ENCODE results near the gene RNF187. TPM values are rescaled to one million over a fixed set of nuclear protein-coding genes. Genes with fewer than 3 reads are reported as not detected.
"Not testable (repeated sequence)": the region's sequence is repeated elsewhere in the genome, so short reads cannot be mapped to it uniquely, and the experiment has no call there.

Gene RNF187
- total RNA-seq, 1 donor: 26.9 TPM

DNA sequence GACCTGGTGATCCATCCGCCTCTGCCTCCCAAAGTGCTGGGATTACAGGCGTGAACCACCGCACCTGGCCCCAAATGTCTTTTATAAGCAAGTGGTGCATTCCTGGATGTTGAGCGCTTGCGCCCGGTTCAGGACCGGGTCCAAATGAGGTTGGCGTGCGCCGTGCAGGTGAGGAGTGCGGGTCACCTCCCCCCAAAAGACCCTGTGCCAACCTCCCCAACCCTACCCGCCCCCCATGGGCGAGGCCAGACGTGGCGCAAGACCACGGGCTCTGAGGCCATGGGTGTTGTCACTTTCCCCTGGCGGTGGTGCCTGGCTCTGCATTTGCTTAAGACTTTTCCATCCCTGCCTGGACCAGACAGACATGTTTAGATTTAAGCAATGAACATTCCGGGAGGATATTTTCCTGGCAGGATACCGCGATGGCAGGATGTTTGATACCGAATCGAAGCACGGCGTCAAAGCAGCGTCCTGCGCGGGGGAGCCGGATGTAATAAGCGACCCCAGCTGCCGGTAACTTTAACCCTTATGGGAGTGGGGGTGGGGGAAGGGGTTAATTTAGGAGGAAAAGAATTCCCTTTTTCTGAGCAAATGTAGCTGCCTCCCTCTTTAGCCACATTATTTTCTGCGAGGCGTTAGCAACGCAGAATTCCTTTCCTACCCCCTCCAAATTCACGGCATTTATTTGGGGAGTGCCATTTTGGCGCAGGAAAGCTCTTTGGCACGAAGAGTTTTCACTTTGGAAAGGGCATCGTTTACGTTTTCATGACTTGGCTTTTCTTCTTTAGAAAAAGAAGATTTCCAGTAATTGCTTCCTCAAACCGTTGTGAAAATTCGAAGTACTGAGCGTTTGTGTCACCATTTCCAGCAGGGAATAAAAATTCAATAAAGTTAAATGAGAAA is 27.8 kb upstream of the RNF187 start:
- peak in 2 of 3 donors; percentile 68 to 73 for DNase-seq (ENCODE audit: low read depth in 2 of 3, low spot score in 2 of 3)

GRCh38 chr1:228460821-228461220 is 26.4 kb upstream of the RNF187 start:
- DNase-seq (ENCODE audit: low read depth in 2 of 3, low spot score in 2 of 3): no peak

DNA sequence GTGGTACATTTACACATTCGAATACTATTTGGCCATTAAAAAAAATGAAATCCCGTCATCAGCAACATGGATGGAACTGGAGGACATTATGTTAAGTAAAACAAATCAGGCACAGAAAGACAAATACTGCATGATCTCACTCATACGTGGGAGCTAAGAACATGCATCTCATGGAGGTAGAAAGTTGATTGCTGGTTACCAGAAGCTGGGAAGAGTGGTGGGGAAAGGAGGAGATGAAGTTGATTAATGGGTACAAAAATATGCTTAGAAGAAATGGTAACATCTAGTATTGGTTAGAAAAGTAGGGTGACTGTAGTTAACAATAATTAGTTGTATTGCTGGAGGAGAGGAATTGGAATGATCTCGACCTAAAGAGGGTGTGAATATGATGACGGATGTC is 24.6 kb upstream of the RNF187 start:
- DNase-seq (ENCODE audit: low read depth in 2 of 3, low spot score in 2 of 3): no peak

GRCh38 chr1:228463009-228463558 is 24.1 kb upstream of the RNF187 start:
- no peak for DNase-seq (ENCODE audit: low read depth in 2 of 3, low spot score in 2 of 3)

DNA sequence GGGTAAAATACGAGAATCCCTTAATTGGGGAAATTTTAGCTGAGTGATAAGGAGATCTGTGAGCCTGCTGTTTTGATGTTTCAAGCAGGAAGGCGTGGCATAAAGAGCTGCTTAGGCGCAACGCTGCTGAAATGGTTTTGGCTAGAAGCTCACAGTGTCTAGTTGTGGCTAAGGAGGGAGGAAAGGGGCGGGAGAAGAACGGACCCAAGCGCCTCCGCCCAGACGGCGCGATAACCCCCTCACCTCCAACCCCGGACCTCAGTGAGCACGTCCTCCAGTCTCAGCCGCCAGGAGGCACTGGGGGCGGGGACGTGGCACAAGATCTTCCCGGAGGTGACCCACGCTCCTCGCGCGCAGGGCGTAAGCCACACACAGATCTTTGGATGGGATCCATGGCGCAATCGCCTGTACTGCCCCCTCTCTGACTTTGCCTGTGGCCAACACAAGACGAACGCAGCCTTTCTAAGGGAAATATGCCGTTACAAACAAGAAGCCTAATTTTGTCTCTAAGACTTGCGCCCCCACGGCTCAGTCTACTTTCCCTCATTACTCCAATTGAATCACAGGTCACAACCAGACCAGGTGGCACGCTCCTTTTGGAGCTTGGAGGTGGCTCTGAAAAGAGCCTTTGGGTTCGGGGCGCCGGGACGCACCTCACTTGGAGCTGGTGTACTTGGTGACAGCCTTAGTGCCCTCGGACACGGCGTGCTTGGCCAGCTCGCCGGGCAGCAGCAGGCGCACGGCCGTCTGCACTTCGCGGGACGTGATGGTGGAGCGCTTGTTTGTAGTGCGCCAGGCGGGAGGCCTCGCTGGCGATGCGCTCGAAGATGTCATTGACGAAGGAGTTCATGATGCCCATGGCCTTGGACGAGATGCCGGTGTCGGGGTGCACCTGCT is 23.4 kb upstream of the RNF187 start:
- peak in 2 of 3 donors; percentile 58 to 66 for DNase-seq (ENCODE audit: low read depth in 2 of 3, low spot score in 2 of 3)

- DNase-seq (ENCODE audit: low read depth in 2 of 3, low spot score in 2 of 3): peak; percentile 69 to 91 (median 84)
These were observed 22.6 kb upstream of the RNF187 start for GRCh38 chr1:228464487-228464983.

DNA sequence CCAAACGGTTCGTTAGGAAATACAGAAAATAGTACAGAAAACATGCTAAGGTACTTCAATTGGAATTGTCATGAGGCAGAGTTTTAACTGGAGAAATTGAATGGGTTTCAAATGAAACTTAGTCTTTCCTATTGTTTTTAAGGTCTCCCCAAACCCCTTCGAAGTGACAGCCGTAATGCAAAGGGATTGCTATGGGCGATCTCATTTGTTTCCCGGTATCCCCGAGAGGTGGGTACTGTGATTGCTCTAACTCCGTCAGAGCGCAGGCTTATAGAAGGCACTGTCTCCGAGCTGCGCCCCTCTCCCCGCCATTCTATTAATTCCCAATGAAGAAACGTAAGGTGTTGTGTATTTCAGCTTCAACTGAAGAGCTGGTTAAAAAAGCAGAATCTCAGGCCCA is 22.0 kb upstream of the RNF187 start:
- no peak for DNase-seq (ENCODE audit: low read depth in 2 of 3, low spot score in 2 of 3)

- DNase-seq (ENCODE audit: low read depth in 2 of 3, low spot score in 2 of 3): no peak
These were observed 21.5 kb upstream of the RNF187 start for GRCh38 chr1:228465571-228466146.

DNA sequence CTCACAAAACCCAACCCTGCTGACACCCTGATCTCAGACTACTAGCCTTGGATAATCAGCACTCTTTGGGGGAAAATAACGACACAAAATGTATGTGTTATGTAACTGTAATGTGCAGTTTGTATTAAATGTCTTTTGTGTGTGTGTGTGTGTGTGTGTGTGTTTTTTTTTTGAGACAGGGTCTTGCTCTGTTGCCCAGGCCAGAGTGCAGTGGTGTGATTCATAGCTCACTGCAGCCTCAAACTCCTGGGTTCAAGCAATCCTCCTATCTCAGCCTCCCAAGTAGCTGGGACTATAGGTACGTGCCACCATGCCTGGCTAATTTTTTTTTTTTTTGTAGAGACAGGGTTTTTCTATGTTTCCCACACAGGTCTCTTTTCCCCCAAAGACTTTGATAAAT is 19.0 kb upstream of the RNF187 start:
- DNase-seq (ENCODE audit: low read depth in 2 of 3, low spot score in 2 of 3): not testable (repeated sequence)

- no peak for DNase-seq (ENCODE audit: low read depth in 2 of 3, low spot score in 2 of 3)
These were observed 17.6 kb upstream of the RNF187 start for GRCh38 chr1:228469413-228470162.

DNA sequence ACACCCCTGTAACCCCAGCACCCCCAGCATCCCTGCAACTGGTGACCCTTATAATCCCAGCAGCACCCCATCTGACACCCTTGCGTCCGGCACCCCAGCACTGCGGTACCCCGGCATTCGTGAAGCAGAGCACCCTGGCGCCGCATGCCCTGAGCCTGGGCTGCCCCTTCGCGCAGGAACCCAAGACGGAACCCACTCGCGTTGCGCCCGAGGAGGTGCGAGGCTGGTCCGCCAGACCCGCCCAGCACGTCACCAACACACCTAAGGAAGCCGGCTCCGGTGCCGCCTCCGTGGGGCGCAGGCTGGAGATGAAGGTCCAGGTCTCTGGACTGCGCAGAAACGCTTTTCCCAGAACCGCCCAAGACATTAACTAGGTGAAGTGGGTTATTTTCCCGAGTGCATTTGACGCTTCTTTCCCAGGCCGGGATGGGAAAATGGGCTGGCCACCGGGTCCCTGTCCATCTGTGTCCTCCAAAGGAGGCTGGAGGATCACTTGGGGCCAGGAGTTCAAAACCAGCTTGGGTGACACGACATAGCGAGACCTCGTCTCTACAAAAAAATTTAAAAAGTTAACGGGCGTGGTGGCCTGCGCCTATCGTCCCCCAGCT is 15.9 kb upstream of the RNF187 start:
- DNase-seq (ENCODE audit: low read depth in 2 of 3, low spot score in 2 of 3): no peak

DNA sequence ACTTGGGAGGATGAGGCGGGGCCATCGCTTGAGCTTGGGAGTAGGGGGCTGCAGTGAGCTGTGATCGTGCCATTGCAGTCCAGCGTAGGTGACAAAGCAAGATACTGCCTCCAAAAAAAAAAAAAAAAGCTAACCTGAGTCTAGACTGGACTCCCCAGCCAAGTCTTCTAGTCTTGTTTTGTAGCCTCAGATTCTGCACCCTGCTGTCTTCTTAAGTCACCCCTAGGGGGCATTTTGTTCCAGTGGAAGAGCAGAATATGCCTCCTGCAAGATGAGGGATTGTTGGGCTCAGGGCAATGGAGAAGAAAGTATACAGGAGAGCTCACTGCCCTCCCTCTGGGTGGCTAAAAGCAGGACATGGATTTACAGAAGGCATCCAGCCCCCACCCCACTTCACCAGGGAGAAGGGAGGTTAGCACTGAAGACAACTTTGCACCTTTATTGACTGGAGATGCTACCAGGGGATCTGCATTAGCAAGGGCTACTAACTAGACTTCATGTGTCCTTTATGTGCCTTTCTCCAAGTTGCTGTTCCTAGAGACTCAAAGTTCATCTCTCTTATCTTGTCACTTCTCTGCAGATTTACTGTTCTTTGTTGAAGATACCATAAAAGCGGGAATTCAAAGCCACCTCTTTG is 15.3 kb upstream of the RNF187 start:
- peak in 2 of 3 donors; percentile 59 to 76 for DNase-seq (ENCODE audit: low read depth in 2 of 3, low spot score in 2 of 3)

- no peak for DNase-seq (ENCODE audit: low read depth in 2 of 3, low spot score in 2 of 3)
These were observed 14.5 kb upstream of the RNF187 start for GRCh38 chr1:228472655-228473054.

GRCh38 chr1:228474507-228474906 is 12.7 kb upstream of the RNF187 start:
- no peak for DNase-seq (ENCODE audit: low read depth in 2 of 3, low spot score in 2 of 3)

- DNase-seq (ENCODE audit: low read depth in 2 of 3, low spot score in 2 of 3): no peak
These were observed 11.4 kb upstream of the RNF187 start for GRCh38 chr1:228475812-228476211.

GRCh38 chr1:228477263-228477662 is 9.9 kb upstream of the RNF187 start:
- no peak for DNase-seq (ENCODE audit: low read depth in 2 of 3, low spot score in 2 of 3)

GRCh38 chr1:228478326-228478725 is 8.9 kb upstream of the RNF187 start:
- no peak for DNase-seq (ENCODE audit: low read depth in 2 of 3, low spot score in 2 of 3)

DNA sequence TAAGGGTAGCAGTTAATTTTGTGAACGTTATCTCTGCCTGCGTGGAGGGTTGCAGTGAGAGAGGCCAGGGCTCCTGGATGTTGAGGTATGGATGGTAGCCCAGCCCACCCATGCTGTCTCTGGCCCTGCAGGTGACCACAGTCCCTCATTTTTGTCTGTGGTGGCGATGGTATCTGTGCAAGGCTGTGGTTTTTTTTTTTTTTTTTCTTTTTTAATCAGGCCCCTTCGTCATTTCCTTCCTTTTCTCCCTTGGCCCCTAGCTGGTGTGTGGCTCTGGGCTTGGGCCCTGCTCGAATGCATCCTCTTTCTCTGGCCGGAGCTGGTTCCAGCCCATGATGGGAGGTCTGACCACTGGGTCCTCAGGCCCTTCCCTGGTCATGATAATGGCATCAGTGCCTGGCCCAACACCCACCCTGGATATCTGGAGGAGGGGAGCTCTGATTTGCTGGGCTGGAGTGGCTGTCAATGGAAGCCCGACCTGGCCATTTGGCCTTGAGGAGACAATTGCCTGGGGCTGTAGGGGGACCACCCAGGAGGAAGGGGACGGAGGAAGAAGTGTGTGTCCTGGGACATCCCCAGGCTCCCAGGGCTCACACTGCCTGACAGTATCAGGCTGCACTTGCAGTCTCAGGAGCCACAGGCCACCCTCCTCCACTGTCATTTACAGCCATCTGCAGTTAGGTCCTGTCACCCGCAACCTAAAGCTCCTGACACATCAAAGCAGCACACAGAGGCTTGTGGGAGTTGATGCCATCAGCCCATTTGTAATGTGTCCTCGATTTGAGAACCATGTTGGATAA is 8.1 kb upstream of the RNF187 start:
- DNase-seq (ENCODE audit: low read depth in 2 of 3, low spot score in 2 of 3): peak in 2 of 3 donors; percentile 62 to 73
